Superior temporal gyrus (tissue), 1 donor: ENCODE measurements around the gene ADM5.

ENCODE experiments used
- DNase-seq: peaks from one replicate; pipeline ENCODE4 v3.0.0-alpha.2; 2016; ENCODE audit errors: extremely low spot score

Gene ADM5, protein sequence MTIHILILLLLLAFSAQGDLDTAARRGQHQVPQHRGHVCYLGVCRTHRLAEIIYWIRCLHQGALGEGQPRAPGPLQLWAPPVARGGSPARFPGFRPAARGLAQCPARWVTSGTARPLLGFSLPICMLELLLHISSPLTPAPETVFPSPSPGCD

DNA sequence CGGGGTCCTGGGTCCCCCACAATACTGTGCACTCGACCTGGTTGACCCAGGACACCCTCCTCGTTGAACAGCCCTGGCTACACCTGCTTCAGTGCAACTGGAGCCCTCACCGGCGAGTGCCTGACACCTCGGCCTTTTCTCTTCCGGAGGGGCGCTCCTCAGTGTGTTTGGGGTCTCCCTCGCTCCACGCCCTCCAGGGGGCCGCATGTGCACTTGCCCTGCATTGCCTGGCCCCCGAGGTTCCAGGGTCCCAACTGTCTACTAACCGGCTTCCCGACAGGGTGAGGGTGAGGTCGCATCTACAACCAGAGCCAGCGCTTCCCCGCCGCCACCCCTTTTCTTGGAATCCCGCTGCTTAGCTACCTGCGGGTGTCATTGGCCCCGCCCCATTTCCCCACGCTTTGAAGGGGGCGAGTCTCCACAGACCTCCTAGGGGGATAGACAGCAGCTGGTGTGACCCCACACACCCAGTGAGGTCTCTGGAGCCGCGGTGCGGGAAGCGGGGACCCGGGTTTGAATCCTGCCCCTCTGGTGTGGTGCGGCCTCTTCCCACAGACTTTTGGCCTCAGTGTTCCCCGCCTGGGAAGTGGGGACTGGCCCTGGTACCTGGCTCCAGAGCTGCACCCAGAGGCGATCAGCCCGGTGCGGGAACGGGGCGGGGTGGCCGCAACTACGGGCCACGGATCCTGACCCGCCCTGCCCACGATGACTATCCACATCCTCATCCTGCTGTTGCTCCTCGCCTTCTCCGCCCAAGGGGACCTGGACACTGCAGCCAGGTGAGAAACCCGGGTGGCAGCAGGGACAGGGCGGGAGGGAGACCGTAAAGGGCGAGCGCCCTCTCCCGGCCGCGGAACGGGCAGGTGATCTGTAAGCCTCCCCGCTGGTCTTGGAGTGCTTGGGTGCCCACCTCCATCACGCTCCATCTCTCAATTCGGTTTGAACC, at the start of gene ADM5:
ADM5 (plus strand) TSS at position 462 of the 946 bp plus-strand sequence; CDS start at position 706, 244 bp downstream.
- DNase-seq, result peak; percentile 42

DNA sequence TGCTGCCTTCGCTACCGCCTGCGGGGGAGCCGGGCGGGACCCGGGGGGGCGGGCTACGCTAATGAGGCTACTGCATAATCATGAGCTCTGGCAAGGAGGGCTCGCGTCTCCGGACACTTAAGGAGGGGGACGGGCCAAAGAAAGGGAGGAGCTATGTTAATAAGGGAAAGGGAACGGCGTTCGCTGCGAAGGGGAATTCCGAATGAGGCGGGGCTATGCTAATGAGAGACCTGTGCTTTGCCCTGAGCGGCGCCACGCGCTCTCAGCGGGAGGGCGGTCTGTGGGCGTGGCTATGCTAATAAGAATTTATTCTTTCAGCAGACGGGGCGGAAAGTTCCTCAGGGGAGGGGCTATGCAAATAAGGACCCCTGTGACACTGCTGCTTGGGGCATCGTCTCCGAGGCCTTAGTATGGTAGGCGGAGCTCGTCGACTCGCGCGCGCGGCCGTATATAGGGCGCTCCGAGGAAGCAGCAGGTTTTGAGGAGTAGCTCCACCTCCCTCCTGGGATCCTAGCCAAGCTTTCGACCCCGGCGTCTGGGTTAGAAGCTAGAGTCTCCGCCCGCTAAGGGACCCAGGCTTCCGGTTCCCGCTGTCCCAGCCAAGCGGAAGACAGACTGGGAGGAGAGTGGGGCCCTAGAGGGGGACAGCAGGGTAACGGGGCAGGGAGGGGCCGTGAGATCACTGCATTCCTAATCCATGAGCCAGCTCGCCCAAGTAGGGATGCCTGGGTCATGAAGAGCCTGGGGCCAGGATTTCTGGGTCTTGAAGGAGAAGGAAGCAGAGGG, 49.1 kb upstream of the ADM5 start, which contains the start of gene RRAS:
RRAS (minus strand) TSS at position 31 of the 786 bp plus-strand sequence. CDS start 45 bp downstream, outside the sequence.
- peak; percentile 100 for DNase-seq

GRCh38 chr19:49641688-49642491, 47.5 kb upstream of the ADM5 start, which contains the start of gene SCAF1:
Gene SCAF1 (plus strand): TSS chr19:49642209. CDS start chr19:49645027, 2,818 bp downstream.
- peak; percentile 99 for DNase-seq

DNA sequence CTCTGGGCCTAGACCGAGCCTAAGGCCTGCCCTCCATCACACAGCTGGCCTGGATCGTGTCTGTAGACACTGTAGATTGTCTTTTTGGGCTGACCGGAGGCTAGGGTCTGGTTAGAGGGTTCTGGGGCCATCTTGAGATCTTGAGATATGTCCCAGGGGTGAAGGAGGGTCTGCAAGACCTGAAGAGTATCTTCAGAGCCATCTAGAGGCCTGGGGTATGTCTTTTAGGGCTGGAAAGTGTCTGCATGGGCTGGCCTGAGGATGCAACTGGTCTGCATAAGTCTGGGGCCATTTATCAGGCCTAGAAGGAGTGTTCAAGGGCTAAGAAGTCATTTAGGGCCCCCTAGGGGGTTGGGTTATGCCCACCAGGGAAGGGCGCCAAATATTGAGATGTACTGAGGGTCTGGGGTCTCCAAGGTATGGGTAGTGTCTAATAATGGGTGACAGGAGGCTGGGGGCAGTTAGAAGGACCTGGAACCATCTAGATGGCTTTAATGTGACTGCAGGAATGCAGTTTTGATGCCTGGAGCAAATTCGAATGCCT, 46.8 kb upstream of the ADM5 start:
- no peak for DNase-seq

- DNase-seq, result no peak
These were observed 45.9 kb upstream of the ADM5 start for GRCh38 chr19:49643466-49643865.

- no peak for DNase-seq
These were observed 43.8 kb upstream of the ADM5 start for GRCh38 chr19:49645592-49645991.

GRCh38 chr19:49645995-49646394, 43.4 kb upstream of the ADM5 start:
- no peak for DNase-seq

DNA sequence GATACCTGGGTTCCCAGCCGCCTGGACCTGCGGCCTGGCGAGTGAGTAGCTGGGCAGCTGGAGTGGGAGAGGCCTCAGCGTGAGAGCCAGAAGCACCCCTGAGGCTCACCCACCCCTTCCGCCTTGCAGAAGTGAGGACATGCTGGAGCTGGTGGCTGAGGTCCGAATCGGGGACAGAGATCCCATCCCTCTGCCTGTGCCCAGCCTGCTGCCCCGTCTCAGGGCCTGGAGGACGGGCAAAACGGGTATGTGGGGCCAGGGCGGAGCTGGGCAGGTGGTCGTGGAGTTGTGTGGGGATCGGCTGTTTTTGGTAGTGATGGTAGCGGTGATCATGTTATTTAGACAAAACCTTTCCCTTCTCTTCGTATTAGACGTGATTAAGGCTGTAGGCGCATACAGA, 42.8 kb upstream of the ADM5 start:
- no peak for DNase-seq

GRCh38 chr19:49651029-49651819, 38.2 kb upstream of the ADM5 start:
- no peak for DNase-seq

GRCh38 chr19:49651820-49652550, 37.4 kb upstream of the ADM5 start:
- no peak for DNase-seq

GRCh38 chr19:49652551-49653465, 36.6 kb upstream of the ADM5 start:
- DNase-seq, result no peak

DNA sequence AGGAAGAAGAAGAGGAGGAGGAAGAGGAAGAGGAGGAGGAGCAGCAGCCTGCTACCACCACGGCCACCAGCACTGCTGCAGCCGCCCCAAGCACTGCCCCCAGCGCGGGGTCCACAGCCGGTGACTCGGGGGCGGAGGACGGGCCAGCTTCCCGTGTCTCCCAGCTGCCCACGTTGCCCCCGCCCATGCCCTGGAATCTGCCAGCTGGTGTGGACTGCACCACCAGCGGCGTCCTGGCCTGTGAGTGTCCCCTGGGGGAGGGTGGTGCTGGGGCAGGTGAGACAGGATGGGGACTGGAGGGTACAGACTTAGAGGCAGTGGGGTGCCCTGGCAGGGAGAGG, 36.0 kb upstream of the ADM5 start:
- DNase-seq, result no peak

- no peak for DNase-seq
These were observed 34.8 kb upstream of the ADM5 start for GRCh38 chr19:49654581-49654980.

- DNase-seq, result no peak
These were observed 33.6 kb upstream of the ADM5 start for GRCh38 chr19:49655570-49656455.

GRCh38 chr19:49656456-49657109, 32.8 kb upstream of the ADM5 start:
- no peak for DNase-seq

DNA sequence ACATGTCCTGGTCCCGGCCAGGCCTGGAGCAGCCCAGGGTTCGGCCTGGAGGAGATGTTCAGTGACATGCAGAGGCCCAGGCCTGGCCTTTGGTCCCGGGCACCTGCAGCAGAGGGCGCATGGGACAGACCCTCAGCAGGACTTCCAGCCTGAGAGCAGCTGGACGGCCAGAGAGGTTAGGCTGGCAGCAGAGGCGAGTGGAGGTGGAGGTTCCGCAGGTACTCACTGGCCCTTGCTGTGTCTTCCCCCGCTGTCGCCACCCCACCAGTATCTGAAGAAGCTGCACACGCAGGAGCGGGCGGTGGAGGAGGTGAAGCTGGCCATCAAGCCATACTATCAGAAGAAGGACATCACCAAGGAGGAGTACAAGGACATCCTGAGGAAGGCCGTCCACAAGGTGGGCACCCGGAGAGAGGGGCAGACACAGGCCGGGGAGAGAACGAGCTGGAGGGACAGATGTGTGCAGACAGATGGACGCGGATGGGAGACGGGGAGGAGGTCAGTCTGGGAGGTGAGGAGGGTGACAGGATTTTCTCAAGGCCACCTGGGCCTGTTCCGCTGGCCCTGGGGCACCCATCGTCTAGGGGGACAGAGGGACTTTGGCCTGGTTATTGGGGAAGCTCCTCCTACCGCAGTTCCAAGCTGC, 31.8 kb upstream of the ADM5 start:
- DNase-seq, result no peak
